Spinal cord (tissue), 10 donors: ENCODE data around the gene MCRIP2. TPM values are rescaled to one million over a fixed set of nuclear protein-coding genes. Genes with fewer than 3 reads are reported as not detected.

Experiments
- DNase-seq, 6 donors: peaks; one replicate each; pipeline versions ENCODE4 v3.0.0 to v3.0.0-alpha.2; 2013 to 2015; ENCODE audit warnings: low spot score in 6 of 6, low read depth in 4 of 6
- H3K27ac ChIP-seq: one replicate; pipeline ENCODE4 v1.5.1; 2013; ENCODE audit warnings: low read depth, low read length, control low read depth
- H3K27me3 ChIP-seq: one replicate; pipeline ENCODE4 v1.6.1; 2013; ENCODE audit warnings: low read length; ENCODE audit not compliant: control insufficient read depth, insufficient read depth
- H3K36me3 ChIP-seq: one replicate; pipeline ENCODE4 v1.6.1; 2013; ENCODE audit warnings: low read length; ENCODE audit not compliant: control insufficient read depth, insufficient read depth
- H3K4me1 ChIP-seq: one replicate; pipeline ENCODE4 v1.6.1; 2013; ENCODE audit warnings: low read length; ENCODE audit not compliant: control insufficient read depth, insufficient read depth
- H3K4me3 ChIP-seq: one replicate; pipeline ENCODE4 v1.5.1; 2013; ENCODE audit warnings: low read depth, low read length, control low read depth
- H3K9me3 ChIP-seq: one replicate; pipeline ENCODE4 v1.6.1; 2013; ENCODE audit warnings: low read length; ENCODE audit not compliant: control insufficient read depth, insufficient read depth
- WGBS: methylation state at CpG from one replicate; pipeline ENCODE4 v1.1.5; 2013; ENCODE audit warnings: missing lambda C conversion rate; ENCODE audit not compliant: insufficient coverage; 5-methylcytosine and 5-hydroxymethylcytosine counted together
- polyA plus RNA-seq, 2 donors: library from polyadenylated mRNA; unstranded; fragments of 120-200 nt; gene quantifications; one replicate each; pipeline ENCODE4 v1.2.1, GENCODE V29; 2013; ENCODE audit not compliant: insufficient read length in 2 of 2
- total RNA-seq, 2 donors: library from RNA; depleted of rRNA in 1 of 2; stranded (reverse); fragments of 120-200 nt in 1 of 2; fragments of >200 nt in 1 of 2; gene quantifications; one replicate each; pipeline versions ENCODE4 v1.2.3 to v1.2.4, GENCODE V29; 2013 to 2014
- donor health status: healthy.

Gene MCRIP2
- total and polyA plus RNA-seq, 4 donors = 9.1 to 38.7 (median 31.4) TPM

DNA sequence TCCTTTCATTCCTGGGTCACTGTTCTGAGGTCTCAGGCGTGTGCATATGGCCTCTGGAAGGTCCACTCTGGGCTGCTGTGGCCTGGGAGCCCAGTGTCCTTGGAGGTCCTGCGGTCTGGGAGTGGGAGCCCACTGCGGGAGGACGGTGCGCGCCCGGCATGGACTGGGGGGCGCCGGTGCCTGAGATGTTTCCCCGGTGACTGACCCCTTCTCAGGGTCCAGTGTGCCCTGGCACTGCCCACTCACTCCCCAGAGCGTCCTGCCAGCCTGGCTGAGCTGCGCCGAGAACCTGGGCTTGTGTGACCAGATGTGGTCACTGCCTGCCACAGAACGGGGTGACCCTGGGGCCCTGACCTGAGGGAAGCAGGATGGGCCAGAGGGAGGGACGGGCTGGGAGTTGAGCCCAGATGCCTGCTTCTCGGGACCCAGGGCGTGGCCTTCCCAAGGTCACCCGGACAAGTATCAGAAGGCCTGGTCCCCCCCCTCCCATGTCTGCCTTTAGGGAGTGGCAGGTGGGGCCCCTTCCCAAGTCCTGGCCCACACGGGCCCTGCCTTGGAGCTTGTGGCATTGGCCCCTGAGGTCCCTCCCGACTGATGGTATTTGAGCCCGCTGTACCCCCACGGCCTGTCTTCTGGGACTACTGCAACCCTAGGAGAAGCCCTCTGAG, 32.7 kb downstream of the MCRIP2 start:
- H3K4me1 ChIP-seq = peaks cover 35% of the 10 kb centered on the region
- H3K4me3 ChIP-seq = no peak overlapping the region
- H3K9me3 ChIP-seq = no peaks in the 10 kb centered on the region
- WGBS = 80% methylated on average over 22 of the region's 22 CpGs
- H3K36me3 ChIP-seq = peaks cover 88% of the 10 kb centered on the region
- DNase-seq = no peak
- H3K27ac ChIP-seq = no peak overlapping the region
- peaks cover 9% of the 10 kb centered on the region for H3K27me3 ChIP-seq

DNA sequence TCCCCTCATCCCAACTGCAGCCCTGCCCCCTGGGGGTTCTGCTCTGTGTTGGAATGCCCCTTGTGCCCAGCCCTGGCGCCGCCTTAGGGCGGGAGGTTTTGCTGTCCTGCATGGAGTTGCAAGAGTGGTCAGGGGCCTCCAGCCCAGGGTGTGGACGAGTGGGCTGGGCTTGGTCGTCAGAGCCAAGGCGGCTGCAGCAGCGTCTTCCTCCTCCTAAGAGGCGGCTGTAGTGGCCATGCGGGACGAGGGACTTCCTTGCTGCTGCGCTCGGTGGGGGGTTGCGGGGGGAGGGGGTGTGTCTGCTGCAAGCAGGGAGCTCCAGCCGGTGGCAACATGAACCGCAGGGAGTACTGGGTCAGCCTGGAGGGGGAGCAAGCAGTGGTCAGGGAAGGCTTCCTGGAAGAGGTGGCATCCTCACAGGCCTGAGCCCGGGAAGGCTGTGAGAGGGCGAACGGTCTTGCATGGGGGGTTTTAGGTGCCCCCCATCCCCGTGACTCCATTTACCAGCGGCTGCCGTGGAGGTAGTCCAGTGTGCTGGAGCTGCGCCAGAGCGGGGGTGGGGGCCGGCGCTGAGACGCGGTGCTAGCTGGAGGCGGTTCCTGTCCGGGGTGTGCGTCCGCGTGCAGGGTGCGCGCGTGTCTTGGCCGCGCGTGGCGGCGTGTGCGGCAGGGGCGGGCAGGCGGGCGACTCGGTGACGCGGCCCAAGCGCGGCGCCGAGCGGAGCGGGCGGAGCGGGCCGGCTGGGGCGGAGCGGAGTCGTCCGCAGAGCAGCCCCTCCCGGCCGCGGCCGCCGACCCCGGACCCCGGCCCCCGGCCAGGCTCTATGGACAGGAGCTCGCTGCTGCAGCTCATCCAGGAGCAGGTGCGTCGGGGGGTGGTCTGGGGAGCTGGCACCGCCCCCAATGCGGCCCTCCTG, 33.6 kb downstream of the MCRIP2 start, which contains the start of gene RHBDL1:
Gene RHBDL1, plus strand, starts transcription at position 704 of the 916 bp plus-strand sequence. Its CDS starts 120 bp downstream, at position 824.
- H3K4me3 ChIP-seq = peak within 1 kb of the TSS; percentile 18
- no peaks in the 10 kb centered on the region for H3K9me3 ChIP-seq
- H3K4me1 ChIP-seq = peaks cover 35% of the 10 kb centered on the region
- DNase-seq = peak in 2 of 6 donors; percentile 47 to 56
- H3K36me3 ChIP-seq = peaks cover 80% of the 10 kb centered on the region
- peaks cover 9% of the 10 kb centered on the region for H3K27me3 ChIP-seq
- WGBS = 3% methylated on average over 72 of the region's 73 CpGs
- no peak within 1 kb of the TSS for H3K27ac ChIP-seq

DNA sequence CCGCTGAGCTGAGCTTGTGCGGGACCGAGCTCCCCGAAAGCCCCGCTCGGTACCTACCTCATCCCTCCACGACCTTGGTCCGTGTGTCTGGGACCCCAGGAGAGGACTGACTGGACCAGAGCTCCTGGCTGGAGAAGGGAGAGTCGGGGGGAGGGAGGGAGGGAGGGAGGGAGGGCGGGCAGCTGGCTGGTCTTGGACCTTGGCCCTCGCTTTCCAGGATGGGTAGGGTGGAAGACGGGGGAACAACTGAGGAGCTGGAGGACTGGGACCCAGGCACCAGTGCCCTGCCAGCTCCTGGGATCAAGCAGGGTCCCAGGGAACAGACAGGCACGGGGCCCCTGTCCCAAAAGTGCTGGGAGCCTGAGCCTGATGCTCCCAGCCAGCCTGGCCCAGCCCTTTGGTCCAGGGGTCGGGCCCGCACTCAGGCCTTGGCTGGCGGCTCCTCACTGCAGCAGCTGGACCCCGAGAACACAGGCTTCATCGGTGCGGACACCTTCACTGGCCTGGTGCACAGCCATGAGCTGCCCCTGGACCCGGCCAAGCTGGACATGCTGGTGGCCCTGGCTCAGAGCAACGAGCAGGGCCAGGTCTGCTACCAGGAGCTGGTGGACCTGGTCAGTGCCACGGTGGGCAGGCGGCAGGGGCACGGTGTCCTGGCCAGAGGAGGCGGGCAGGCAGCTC, 34.4 kb downstream of the MCRIP2 start:
- WGBS = 65% methylated on average over 17 of the region's 25 CpGs
- Histone ChIP-seq H3K27me3 (peaks cover 9% of the 10 kb centered on the region), H3K9me3 (no peaks in the 10 kb centered on the region), H3K36me3 (peaks cover 76% of the 10 kb centered on the region), H3K27ac (no peak overlapping the region), H3K4me1 (peaks cover 40% of the 10 kb centered on the region), H3K4me3 (no peak overlapping the region)
- no peak for DNase-seq

DNA sequence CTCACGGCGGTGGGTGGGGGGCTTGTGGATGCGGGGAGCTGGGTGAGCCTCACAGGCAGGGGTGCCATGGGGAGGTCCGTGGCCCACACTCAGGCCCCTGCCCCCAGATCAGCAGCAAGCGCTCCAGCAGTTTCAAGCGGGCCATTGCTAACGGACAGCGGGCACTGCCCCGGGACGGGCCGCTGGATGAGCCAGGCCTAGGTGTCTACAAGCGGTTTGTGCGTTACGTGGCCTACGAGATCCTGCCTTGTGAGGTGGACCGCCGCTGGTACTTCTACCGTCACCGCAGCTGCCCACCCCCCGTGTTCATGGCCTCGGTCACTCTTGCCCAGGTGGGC, 34.9 kb downstream of the MCRIP2 start:
- no peaks in the 10 kb centered on the region for H3K9me3 ChIP-seq
- peaks cover 45% of the 10 kb centered on the region for H3K4me1 ChIP-seq
- no peak overlapping the region for H3K4me3 ChIP-seq
- H3K27me3 ChIP-seq = peaks cover 9% of the 10 kb centered on the region
- H3K36me3 ChIP-seq = peaks cover 76% of the 10 kb centered on the region
- WGBS = 89% methylated on average over 21 of the region's 21 CpGs
- no peak for DNase-seq
- H3K27ac ChIP-seq = no peak overlapping the region

DNA sequence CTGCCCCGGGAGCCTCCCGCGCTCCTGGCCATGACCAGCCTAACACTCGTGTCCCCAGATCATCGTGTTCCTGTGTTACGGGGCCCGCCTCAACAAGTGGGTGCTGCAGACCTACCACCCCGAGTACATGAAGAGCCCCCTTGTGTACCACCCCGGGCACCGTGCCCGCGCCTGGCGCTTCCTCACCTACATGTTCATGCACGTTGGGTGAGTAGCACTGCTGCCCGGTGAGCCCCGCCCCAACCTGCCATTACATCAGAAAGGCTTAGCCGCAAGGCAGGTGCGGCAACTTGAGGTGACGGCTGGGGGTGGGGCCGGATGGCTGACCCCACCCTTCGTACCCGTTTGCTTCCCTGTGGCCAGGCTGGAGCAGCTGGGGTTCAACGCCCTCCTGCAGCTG, 35.3 kb downstream of the MCRIP2 start:
- no peak overlapping the region for H3K4me3 ChIP-seq

DNA sequence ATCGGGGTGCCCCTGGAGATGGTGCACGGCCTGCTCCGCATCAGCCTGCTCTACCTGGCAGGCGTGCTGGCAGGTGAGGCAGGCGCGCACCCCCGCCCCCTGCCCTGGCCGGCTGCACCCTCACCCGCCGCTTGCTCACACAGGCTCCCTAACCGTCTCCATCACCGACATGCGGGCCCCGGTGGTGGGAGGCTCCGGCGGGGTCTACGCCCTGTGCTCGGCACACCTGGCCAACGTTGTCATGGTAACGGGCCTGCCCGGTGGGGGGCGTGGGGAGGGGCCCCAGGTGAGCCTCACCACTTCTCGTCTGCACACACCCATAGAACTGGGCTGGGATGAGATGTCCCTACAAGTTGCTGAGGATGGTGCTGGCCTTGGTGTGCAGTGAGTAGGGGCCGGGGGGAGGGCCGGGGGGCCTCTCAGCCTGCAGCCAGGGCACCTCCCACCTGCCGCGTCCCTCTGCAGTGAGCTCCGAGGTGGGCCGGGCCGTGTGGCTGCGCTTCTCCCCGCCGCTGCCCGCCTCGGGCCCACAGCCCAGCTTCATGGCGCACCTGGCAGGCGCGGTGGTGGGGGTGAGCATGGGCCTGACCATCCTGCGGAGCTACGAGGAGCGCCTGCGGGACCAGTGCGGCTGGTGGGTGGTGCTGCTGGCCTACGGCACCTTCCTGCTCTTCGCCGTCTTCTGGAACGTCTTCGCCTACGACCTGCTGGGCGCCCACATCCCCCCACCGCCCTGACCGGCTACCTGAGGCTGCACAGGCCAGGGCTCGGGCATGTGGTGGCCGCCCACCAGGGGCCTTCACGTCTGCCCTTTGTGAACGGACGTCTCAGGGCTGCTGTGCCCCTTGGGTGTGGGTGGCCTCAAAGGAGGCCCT, 35.9 kb downstream of the MCRIP2 start:
- H3K27ac ChIP-seq = no peak overlapping the region
- 42% methylated on average over 50 of the region's 57 CpGs for WGBS

More for the DNA sequence above, 35.3 kb downstream of the MCRIP2 start:
- 62% methylated on average over 23 of the region's 23 CpGs for WGBS
- no peak for DNase-seq
- H3K4me1 ChIP-seq = peaks cover 49% of the 10 kb centered on the region
- peaks cover 9% of the 10 kb centered on the region for H3K27me3 ChIP-seq
- no peak overlapping the region for H3K27ac ChIP-seq
- peaks cover 76% of the 10 kb centered on the region for H3K36me3 ChIP-seq
- no peaks in the 10 kb centered on the region for H3K9me3 ChIP-seq

DNA sequence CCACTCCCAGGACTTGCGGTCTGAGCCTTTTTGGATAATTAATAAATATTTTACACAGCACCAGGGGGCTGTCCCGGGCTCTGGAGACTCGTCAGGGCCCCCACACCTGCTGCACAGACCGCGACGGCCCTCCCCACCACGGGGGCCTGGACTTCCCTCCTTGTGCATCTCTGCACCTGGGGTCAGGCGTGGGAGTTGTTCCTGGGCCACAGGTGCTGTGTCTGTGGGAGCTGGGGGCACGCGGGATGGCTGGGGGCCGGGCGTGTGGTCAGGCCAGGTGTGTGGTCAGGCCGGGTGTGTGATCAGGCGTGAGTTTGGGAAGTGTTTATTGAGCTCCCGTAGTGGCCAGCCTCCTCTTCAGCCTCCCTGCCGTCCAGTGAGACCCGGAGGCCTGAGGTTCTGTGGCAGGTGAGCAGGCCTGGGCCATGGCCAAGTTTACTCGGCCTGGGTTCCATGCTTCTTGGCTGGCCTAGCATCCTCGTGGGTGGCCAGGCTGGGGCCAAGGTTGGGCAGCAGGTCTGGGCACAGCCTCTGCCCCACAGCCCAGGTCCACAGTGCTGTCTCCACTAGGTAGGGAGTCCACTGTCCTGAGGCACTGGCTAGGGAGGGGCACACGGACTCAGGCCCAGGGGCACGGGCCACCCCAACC, 36.7 kb downstream of the MCRIP2 start:
- 84% methylated on average over 10 of the region's 21 CpGs for WGBS
- Histone ChIP-seq H3K27ac (no peak overlapping the region), H3K4me3 (no peak overlapping the region), H3K9me3 (no peaks in the 10 kb centered on the region), H3K27me3 (peaks cover 9% of the 10 kb centered on the region), H3K36me3 (peaks cover 76% of the 10 kb centered on the region), H3K4me1 (peaks cover 63% of the 10 kb centered on the region)
- no peak for DNase-seq

More for the DNA sequence above, 35.9 kb downstream of the MCRIP2 start:
- Histone ChIP-seq H3K36me3 (peaks cover 76% of the 10 kb centered on the region), H3K27me3 (peaks cover 9% of the 10 kb centered on the region), H3K9me3 (no peaks in the 10 kb centered on the region), H3K4me1 (peaks cover 55% of the 10 kb centered on the region), H3K4me3 (no peak overlapping the region)
- DNase-seq = no peak

DNA sequence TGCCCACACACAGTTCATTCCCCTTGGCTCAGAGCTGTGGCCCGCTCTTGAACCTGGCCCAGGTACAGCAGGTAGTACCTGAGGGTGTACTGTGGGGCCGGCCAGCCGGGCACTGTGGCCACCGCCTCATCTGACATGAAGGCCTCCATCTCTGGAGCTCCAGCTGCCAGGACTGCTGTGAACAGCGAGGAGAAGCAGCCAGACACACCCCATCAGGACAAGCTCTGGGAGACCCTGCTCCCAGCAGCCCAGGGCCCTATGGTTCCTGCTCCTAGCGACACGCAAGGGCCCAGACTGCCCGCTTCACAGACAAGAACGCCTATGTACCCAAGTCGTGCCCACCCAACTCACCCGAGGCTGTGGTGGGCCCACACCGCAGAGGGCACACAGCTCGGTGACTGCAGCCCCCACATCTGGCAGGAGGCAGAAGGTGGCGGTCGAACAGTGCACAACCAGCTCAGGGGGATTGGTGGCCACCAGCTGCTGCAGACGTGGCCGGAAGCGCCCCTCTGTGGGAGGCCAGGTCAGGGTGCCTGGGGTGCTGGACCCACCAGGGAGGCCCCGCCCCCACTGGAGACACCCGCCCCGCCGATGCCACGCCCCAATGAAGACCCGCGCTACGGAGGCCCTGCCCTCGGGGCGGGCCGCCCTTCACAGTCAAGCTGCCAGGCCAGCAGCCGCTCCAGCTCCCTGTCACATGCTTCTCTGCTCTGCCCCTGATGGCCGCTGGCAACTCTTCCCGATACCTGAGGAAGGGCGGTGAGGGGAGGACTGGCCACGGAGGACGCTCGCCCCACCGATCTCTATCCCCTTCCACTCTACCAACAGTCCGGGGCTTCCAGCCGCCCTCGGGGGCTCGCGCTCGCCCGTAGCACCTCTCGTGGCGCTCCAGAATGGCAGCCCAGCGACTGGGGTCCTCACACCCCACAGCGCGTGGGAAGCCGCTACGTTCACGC, 37.5 kb downstream of the MCRIP2 start:
- WGBS = 24% methylated on average over 45 of the region's 52 CpGs
- H3K4me1 ChIP-seq = peaks cover 67% of the 10 kb centered on the region
- H3K4me3 ChIP-seq = peak overlapping the region; percentile 38
- H3K9me3 ChIP-seq = no peaks in the 10 kb centered on the region
- H3K27ac ChIP-seq = peak overlapping the region; percentile 84
- H3K27me3 ChIP-seq = peaks cover 9% of the 10 kb centered on the region
- peak in 3 of 6 donors; percentile 40 to 82 (median 78) for DNase-seq
- peaks cover 72% of the 10 kb centered on the region for H3K36me3 ChIP-seq
